HG03442 (cell line): Measurements from ENCODE around the gene SMIM45.

Experiments used
- ATAC-seq: cut with Tn5 transposase; IDR thresholded peaks from one replicate; pipeline ENCODE4 v1.9.1; 2021; ENCODE audit warnings: mild to moderate bottlenecking, moderate library complexity; ENCODE audit not compliant: unreplicated experiment

Gene SMIM45

DNA sequence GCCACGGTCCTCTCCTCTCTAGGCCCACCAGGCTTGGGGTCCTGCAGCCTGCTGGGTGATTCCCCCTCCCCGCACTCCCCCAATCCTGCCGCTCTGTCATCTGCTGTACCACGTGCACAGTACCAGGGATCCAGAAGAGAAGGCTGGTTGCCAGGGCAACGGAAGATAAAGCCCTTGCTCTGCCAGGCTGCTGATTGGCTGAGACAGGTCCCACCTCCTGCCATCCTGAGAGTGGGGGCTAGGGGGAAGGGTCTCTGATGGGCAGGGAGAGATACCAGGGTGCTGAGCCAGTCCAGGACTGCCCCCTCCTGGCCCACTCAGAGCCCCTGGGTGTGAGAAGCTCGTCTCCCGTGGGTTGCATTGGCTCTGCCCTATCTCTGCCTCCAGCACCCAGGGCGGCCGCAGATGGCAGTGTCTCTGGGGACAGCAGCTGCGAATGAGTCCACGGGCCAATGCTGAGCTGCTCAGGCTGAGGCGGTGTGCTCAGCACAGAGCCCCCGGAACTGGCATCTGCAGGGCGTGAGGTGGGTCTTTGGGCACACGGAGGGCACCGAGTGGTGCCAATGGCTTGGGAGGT is at the start of gene SMIM45:
SMIM45 (plus strand) TSS at position 253 of the 577 bp plus-strand sequence.
- no peak for ATAC-seq

- no peak for ATAC-seq
These were observed 49.0 kb upstream of the SMIM45 start for GRCh38 chr22:41902932-41903421.

DNA sequence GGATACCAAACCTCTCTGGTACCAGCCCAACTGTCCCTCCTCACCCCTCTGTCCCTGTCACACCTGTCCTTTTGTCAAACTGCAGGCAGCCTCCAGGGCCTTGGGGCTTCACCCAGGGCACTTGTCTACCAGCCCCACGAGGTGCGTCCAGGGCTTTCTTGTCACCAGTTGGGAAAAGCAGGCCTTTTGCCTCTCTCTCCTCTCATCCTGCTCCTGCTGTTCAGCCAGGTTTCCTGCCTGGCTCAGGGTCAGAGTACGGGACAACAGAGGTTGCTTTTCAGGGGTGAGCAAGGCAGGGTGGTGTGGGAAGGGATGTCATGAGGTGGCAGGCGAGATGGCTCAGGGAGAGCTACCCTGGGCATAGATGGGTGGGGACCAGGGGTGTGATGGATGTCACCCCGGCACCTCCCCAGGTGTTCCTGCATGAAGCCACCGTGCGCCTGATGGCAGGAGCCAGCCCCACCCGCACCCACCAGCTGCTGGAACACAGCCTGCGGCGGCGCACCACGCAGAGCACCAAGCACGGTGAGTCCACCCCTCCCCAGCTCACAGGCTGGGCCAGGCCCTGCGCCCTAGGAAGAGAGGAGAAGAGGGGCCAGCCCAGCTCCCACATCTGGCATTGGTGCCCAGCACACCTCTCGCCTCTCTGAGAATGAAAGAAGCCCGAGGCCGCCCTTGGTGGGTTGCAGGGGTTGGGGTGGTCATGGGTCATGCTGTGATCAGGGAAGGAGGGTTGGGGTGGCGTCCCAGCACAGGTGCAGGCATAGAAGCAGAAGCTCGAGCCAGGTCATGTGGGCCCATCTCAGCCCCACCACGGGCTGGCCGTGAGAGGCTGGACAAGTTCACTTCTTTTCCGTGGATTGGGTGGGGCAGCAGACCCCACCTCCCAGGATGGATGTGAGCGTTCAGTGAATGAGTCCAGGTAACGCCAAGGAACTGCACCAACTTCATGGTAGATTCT is 47.2 kb upstream of the SMIM45 start:
- no peak for ATAC-seq

- ATAC-seq = no peak
These were observed 46.3 kb upstream of the SMIM45 start for GRCh38 chr22:41905411-41906202.

GRCh38 chr22:41906822-41907221 is 45.1 kb upstream of the SMIM45 start:
- no peak for ATAC-seq

- no peak for ATAC-seq
These were observed 44.2 kb upstream of the SMIM45 start for GRCh38 chr22:41907436-41908401.

DNA sequence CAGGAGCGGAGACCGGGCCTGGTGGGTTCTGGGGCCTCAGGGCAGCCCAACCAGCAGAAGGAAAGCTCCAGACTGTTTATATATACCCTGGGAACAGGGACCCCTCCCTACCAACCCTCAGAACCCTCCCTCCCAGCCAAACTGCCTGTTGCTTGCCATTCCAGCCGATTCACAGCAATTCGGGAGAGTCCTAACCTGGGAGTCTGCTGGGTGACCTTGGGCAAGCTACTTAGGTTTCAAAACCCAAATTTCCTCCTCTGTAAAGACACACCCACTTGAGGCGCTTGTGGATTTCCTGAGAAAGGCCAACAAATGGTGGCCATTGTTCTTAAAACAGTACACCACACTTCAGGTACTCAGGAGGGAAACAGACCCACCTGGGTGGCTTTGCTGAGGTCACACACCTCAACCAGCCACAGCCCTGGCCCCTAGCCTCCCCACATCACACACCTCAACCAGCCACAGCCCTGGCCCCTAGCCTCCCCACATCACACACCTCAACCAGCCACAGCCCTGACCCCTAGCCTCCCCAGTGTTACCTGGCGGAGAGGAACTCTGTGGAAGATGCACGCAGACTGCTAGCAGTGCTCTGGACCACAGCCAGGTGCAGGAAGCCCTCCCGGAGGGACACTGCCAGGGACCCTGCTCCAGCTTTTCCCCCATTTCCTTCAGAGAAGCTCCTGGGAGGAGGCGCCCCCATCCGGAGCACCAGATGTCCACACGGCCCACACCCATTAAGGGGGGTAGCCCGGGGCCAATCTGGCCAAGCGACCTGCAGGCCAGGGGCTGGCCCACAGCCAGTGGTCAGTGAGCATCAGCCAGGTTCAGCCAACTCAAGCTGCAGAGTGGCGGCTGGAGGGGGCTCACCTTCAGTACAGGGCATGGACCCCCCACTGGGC is 43.3 kb upstream of the SMIM45 start:
- ATAC-seq = no peak

- ATAC-seq = no peak
These were observed 42.5 kb upstream of the SMIM45 start for GRCh38 chr22:41909310-41910049.

DNA sequence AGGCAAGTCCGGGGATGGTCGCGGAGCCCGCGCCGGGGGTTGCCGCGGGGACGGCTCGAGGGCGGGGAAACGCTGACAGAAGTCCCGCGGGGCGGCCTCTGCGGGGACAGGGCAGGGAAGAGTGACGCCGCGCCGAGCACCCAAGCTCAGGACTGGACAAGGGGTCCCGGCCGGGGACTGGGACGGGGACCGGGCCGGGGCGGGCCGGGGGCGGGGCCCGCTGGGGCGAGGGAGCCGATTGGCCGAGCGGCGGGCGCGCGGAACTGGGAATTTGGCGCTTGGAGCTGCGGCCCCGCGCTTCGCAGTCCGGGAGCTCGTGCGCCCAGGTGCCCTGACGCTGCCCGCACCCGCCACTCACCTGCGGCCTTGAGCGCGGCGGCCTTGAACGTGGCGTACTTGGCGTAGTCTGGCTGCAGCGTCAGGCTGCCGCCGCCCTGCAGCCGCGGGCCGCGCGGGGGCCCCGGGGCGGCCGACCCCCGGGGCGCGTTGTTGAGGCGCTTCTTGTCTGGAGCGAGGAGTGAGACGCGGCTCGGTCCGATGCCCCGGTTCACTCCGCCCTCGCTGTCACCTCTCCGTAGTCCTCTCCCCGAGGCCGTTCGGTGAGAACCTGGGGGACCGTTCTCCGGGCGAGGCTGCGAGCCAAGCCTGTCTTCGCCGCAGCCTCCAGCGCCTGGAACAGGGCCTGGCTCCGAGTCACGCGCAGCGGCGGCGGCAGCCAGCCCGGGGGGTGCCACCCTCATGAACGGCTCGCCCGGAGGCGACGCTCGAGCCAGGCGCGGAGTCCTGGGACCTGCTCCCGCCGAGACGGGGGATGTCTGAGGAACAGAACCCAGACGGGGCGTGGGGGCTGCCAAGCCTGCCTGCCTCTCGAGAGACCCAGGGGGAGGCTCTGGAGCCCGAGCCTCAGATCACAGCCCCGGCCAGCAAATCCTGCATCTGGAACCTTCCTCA is 41.6 kb upstream of the SMIM45 start:
- no peak for ATAC-seq

DNA sequence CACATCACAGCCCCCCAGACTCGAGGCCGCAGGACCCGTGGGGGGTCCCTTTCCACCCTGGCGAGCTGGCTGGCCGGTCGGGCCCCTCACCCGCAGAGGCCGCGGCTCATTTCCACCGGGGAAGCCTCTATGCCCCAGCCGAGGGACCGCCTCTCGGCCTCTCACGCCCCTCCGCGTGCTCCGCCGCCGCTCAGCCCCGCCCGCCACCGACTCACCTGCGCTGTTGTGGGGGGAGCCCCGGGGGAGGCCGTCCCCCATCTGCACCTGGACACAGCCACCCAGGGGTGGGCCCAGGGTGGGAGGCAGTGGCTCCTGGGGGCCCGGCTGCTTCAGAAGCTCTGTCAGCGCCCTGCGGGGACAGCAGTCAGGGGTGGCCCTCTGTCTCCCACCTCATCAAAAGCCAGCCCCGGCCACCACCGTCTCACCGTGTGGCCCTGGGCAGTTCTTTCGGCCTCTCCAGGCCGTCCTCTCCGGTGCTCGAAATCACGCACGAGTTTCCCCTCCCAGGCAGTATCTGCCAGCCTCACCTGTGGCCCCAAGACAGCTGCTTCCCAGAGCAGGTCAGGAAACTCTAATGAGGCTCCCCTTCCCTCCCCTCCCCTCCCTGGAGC is 40.8 kb upstream of the SMIM45 start:
- no peak for ATAC-seq

GRCh38 chr22:41912338-41913039 is 39.5 kb upstream of the SMIM45 start:
- ATAC-seq = no peak

DNA sequence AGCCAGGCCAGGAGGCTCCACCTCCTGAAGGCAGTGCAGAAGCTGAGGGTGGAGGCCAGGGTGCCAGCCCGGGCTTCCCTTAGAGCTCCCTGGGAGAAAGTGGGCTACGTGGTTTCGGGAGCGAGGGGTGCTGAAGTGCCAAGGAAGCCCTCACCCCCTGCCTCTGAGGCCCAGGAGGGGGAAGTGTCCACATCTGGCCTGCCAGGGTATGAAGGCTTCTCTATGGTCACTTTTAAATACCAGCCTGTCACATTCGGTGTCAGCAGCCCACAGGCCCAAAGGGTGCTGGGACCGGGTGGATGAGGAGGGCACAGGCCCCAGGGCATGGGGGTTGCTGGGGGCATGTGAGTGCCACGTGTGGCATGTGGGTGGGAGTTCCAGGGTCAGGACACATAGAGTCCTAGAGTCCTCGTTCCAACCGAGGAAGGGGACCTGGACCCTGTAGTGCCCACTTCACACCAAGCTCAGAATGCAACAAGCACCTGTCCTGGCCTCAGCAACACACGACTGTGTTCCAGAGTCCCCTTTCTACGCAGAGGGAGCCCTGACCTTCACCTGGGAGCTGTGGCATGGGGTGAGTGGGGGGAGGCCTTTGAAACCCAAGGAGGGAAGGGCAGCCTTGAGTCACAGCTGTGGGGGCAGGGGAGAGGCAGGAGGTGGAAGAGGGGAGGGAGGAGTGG is 38.8 kb upstream of the SMIM45 start:
- no peak for ATAC-seq

DNA sequence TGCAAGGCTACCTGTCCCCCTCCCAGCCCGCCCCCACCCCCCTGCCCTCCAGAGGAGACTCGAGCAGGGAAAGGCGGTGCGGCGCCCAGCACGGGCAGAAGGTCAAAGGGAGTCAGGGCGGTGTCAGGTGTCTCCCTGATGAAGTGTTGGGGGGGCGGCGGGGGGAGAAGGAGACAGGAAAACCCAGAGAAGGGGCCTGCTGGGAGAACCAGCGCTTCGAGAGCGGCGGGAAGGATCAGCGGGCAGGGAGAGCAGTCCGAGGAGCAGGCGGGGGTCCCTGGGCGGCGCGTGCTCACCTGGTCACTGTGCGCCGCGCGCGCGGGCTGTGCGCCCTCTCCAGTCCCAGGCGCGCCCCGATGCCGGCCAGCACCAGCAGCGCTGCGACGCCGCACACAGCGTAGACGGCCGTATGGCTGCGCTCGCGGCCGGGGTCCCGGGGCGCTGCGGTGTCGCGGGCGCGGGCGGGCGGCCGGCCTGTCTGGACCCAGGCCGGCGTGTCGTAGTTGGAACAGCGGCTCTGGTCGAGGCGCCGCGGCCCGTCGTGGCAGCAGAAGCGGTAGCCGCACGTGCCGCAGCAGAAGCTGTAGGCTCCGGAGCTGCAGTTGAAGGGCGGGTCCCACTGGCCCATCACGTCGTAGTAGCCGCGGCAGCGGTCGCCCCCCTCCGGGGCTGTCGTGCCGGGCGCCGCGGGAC is 38.0 kb upstream of the SMIM45 start:
- ATAC-seq = no peak

GRCh38 chr22:41914611-41915034 is 37.3 kb upstream of the SMIM45 start:
- no peak for ATAC-seq
